Gastroesophageal sphincter (tissue), 4 donors: Measurements from ENCODE around the gene GINS3. TPM values are rescaled to one million over a fixed set of nuclear protein-coding genes. Genes with fewer than 3 reads are reported as not detected.

Experiments used
- ATAC-seq: fragments of 150-250 bp; one replicate; pipeline ENCODE4 v1.9.1; 2016; ENCODE audit warnings: mild to moderate bottlenecking, moderate library complexity
- H3K27ac ChIP-seq, 4 donors: fragments of 200-600 bp; sonication (generic) in 3 of 4; 1 replicate in 3 of 4; 2 replicates in 1 of 4; pipeline ENCODE4 v1.5.1; 2016 to 2019
- H3K27me3 ChIP-seq: fragments of 200-600 bp; sonication (generic); one replicate; pipeline ENCODE4 v1.5.1; 2019
- H3K36me3 ChIP-seq, 2 donors: fragments of 200-600 bp; sonication (generic); one replicate each; pipeline ENCODE4 v1.5.1; 2019; ENCODE audit warnings: control low read depth in 1 of 2
- H3K4me1 ChIP-seq, 3 donors: fragments of 200-600 bp; sonication (generic); 1 replicate in 2 of 3; 2 replicates in 1 of 3; pipeline ENCODE4 v1.5.1; 2016 to 2019; ENCODE audit warnings: control low read depth in 2 of 3
- H3K4me3 ChIP-seq, 2 donors: fragments of 200-600 bp; sonication (generic); one replicate each; pipeline ENCODE4 v1.5.1; 2019; ENCODE audit warnings: mild to moderate bottlenecking in 1 of 2, moderate library complexity in 1 of 2
- H3K9me3 ChIP-seq, 3 donors: fragments of 200-600 bp; sonication (generic); one replicate each; pipeline ENCODE4 v1.5.1; 2017 to 2019; ENCODE audit warnings: control low read depth in 2 of 3
- EP300 ChIP-seq: sonication (generic); formaldehyde crosslinking; IDR thresholded peaks from one replicate; pipeline ENCODE4 v1.6.1; 2017; ENCODE audit warnings: antibody characterized with exemption, mild to moderate bottlenecking
- POLR2A ChIP-seq, 2 donors: fragments of 450-650 bp; IDR thresholded peaks; one replicate each; pipeline ENCODE4 v1.6.1; 2017; ENCODE audit warnings: antibody characterized with exemption in 2 of 2, mild to moderate bottlenecking in 2 of 2, moderate library complexity in 1 of 2
- POLR2AphosphoS5 ChIP-seq: sonication (generic); formaldehyde crosslinking; IDR thresholded peaks from one replicate; pipeline ENCODE4 v1.6.1; 2017; ENCODE audit warnings: antibody characterized with exemption
- WGBS, 2 donors: methylation state at CpG; one replicate each; pipeline ENCODE4 v1.1.5; 2018; ENCODE audit warnings: low coverage in 1 of 2; 5-methylcytosine and 5-hydroxymethylcytosine counted together
- total RNA-seq, 4 donors: library from RNA; depleted of rRNA; stranded (reverse); fragments of >200 nt; gene quantifications; one replicate each; pipeline ENCODE4 v1.1.0, GENCODE V29; 2016
- TF ChIP-seq, protein P1 (sequence below), 4 experiments: fragments of 200-600 bp in 2 of 4; fragments of 450-650 bp in 2 of 4; sonication (generic) in 1 of 4; IDR thresholded peaks; one replicate each; pipeline ENCODE4 v1.5.1; 2017 to 2019; ENCODE audit warnings: antibody characterized with exemption in 4 of 4, mild to moderate bottlenecking in 2 of 4, moderate library complexity in 2 of 4

Gene GINS3
- total RNA-seq, 4 donors from 2014 or later: 1.7 to 2.8 (median 2.4) TPM

DNA sequence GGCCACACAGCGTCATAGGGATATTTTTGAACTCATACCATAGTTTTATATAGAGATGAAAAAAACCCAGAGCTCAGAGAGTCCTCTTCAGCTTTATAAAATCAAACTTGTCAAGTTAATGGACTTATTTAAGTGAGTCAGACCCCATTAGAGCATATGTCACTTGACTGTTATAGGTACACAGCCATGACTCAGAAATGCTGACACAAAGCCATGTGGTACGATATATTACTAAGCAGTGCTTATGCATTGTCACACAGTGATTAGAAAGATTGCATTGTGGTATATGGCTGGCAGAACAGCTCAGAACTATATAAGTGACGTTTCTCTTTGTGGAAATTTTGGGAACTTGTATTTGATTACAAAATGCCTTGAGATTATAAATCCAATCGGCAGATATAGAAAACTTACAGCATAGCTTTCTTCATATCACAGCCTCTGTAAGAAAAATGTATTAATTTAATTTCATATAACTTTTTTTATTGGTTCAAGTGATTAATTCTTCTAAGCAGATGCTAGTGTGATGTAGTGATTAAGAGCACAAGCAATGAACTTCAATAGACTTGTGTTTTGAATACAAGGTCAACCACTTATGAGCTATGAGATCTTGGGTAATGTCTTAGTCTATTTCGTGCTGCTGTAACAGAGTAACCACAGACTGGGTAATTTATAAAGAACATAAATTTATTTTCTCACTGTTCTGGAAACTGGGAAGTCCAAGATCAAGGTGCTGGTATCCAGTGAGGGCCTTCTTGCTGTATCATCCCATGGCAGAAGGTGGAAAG is 25.8 kb upstream of the GINS3 start:
- 60 to 72% methylated on average over 4 to 5 of the region's 5 CpGs for WGBS, 2 donors
- H3K4me1 ChIP-seq: no peaks in the 10 kb centered on the region

DNA sequence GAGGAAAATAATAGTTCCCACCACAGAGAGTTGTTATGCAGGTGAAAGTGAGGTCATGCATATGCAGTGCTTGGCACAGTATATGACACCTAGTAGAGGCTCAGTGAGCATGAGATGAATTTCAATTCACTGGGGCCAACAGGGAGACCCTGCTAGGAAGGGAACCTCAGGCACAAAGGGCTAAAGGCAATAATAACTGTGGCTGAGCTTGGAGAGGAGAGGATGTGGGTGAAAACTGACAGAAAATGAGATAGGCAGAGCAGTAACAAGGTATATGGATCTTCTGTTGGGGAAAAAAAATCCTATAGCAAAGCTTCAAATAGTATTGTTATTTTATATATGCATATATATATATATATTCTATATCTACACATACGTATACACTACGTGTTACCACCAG is 25.0 kb upstream of the GINS3 start:
- Histone ChIP-seq H3K36me3 (no peaks in the 10 kb centered on the region), H3K9me3 (no peaks in the 10 kb centered on the region), H3K4me1 (no peaks in the 10 kb centered on the region), H3K27ac (no peak overlapping the region), H3K4me3 (no peak overlapping the region), H3K27me3 (peaks cover 19% of the 10 kb centered on the region)
- ATAC-seq: no peak
- no peak for TF ChIP-seq POLR2A (IDR thresholded peaks at IDR 0.05)
- WGBS, 2 donors: 80 to 83% methylated on average over 2 of the region's 2 CpGs

More for the DNA sequence above, 25.8 kb upstream of the GINS3 start:
- peaks cover 15% of the 10 kb centered on the region for H3K27me3 ChIP-seq
- no peak for ATAC-seq
- no peak overlapping the region for H3K27ac ChIP-seq
- H3K4me3 ChIP-seq: no peak overlapping the region
- no peaks in the 10 kb centered on the region for H3K9me3 ChIP-seq
- H3K36me3 ChIP-seq: no peaks in the 10 kb centered on the region
- no peak for TF ChIP-seq POLR2AphosphoS5
- TF ChIP-seq, protein P1, sequence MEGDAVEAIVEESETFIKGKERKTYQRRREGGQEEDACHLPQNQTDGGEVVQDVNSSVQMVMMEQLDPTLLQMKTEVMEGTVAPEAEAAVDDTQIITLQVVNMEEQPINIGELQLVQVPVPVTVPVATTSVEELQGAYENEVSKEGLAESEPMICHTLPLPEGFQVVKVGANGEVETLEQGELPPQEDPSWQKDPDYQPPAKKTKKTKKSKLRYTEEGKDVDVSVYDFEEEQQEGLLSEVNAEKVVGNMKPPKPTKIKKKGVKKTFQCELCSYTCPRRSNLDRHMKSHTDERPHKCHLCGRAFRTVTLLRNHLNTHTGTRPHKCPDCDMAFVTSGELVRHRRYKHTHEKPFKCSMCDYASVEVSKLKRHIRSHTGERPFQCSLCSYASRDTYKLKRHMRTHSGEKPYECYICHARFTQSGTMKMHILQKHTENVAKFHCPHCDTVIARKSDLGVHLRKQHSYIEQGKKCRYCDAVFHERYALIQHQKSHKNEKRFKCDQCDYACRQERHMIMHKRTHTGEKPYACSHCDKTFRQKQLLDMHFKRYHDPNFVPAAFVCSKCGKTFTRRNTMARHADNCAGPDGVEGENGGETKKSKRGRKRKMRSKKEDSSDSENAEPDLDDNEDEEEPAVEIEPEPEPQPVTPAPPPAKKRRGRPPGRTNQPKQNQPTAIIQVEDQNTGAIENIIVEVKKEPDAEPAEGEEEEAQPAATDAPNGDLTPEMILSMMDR (IDR thresholded peaks at IDR 0.05): no peak
- TF ChIP-seq EP300: no peak
- TF ChIP-seq POLR2A (IDR thresholded peaks at IDR 0.05): no peak

DNA sequence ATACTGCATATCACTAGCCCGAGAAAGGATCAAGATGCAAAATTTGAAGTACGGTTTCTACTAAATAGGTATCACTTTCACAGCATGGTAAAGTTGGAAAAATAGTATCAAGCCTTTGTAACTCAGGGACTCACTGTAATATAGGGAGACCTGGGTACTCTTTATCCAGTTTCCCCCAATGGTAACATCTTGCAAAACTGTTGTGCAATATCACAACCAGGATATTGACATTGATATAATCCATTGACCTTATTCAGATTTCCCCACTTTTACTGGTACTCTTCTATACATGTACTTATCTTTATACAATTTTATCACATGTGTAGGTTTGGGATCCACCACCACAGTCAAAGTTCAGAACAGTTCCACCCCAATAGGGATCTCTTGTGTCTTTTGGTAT is 20.4 kb upstream of the GINS3 start:
- H3K27ac ChIP-seq: no peak overlapping the region
- no peak for TF ChIP-seq EP300
- no peak for TF ChIP-seq POLR2AphosphoS5
- no peak for TF ChIP-seq POLR2A (IDR thresholded peaks at IDR 0.05)
- TF ChIP-seq, protein P1 (IDR thresholded peaks at IDR 0.05): no peak
- H3K36me3 ChIP-seq: no peaks in the 10 kb centered on the region
- no peaks in the 10 kb centered on the region for H3K4me1 ChIP-seq
- H3K9me3 ChIP-seq: no peaks in the 10 kb centered on the region
- no peak overlapping the region for H3K4me3 ChIP-seq
- H3K27me3 ChIP-seq: peaks cover 13% of the 10 kb centered on the region
- ATAC-seq: no peak
- 83 to 100% methylated on average over 1 to 2 of the region's 2 CpGs for WGBS, 2 donors

DNA sequence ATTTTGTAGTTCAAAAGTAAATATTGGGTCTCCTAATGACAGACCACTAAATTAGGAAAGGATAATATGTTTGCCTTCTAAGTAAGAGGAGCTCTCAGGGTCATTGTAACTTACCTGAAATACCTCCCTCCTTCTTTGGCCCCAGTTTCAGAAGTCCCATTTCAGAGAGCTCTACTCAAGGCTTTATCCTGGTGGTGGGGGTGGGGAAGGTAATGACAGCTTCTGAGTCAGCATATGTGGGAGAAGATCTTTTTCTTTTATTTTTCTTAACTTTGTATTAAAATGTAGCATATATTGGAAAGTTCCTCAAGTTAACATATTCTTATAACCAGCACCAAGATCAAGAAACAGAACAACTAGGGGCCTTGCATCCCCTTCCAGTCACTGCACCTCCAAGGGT is 16.9 kb upstream of the GINS3 start:
- TF ChIP-seq POLR2A (IDR thresholded peaks at IDR 0.05): no peak
- TF ChIP-seq EP300: no peak
- Histone ChIP-seq H3K4me1 (no peaks in the 10 kb centered on the region), H3K4me3 (no peak overlapping the region), H3K36me3 (no peaks in the 10 kb centered on the region), H3K27ac (no peak overlapping the region), H3K9me3 (no peaks in the 10 kb centered on the region), H3K27me3 (peaks cover 7% of the 10 kb centered on the region)
- no peak for ATAC-seq

DNA sequence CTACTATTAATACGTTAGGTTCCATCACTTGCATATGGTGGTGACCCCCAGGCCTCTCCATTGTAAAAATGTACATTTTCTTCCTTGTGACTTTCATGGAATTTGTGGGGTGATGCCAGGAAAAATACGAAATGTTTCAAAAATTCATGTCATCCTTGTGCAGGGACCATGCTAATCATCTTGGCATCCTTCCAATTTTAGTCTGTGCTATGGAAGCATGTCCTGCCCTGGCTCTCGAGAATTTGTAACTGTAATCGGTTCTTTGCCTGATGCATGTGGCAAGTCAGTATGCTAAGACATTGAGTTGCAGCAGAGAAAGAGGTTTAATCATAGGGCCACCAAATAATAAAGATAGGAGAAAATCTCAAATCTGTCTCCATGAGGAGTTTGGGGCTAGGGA is 14.3 kb upstream of the GINS3 start:
- no peaks in the 10 kb centered on the region for H3K36me3 ChIP-seq
- WGBS, 2 donors: 47 to 57% methylated on average over 3 to 4 of the region's 4 CpGs
- no peaks in the 10 kb centered on the region for H3K4me1 ChIP-seq
- no peak for ATAC-seq
- H3K9me3 ChIP-seq: no peaks in the 10 kb centered on the region
- no peaks in the 10 kb centered on the region for H3K27me3 ChIP-seq
- no peak overlapping the region for H3K4me3 ChIP-seq
- no peak for TF ChIP-seq POLR2AphosphoS5
- H3K27ac ChIP-seq: no peak overlapping the region

DNA sequence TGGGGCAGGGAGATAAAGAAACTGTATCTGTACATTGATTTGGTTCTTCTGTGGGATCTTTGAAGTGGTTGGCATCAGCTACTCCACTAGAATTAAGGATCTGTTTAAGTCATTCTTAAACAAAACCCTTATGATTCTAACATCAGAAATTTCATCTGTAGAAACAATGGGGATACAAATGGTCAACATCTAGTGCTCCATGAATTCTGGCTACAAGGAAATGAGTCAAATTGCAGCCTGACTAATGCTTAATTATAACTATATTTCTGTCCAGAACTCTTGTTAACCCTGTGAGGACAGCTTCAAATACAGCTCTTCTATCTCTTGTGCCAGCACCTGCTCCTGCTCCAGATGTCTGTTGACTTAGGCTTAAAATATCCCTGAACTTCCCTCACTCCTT is 13.9 kb upstream of the GINS3 start:
- H3K36me3 ChIP-seq: no peaks in the 10 kb centered on the region
- no peaks in the 10 kb centered on the region for H3K4me1 ChIP-seq
- no peak for TF ChIP-seq POLR2A (IDR thresholded peaks at IDR 0.05)
- TF ChIP-seq POLR2AphosphoS5: no peak
- no peak for TF ChIP-seq EP300
- TF ChIP-seq, protein P1 (IDR thresholded peaks at IDR 0.05): no peak
- no peak overlapping the region for H3K4me3 ChIP-seq
- peaks cover 4% of the 10 kb centered on the region for H3K27me3 ChIP-seq
- no peak overlapping the region for H3K27ac ChIP-seq
- no peak for ATAC-seq
- no peaks in the 10 kb centered on the region for H3K9me3 ChIP-seq
